ENCODE results near the gene SLC12A3. TPM values are rescaled to one million over a fixed set of nuclear protein-coding genes. Genes with fewer than 3 reads are reported as not detected.

The SLC12A3 gene
- total and polyA plus RNA-seq, 2 of the 8 experiments (the other 6 are each of a cell fraction or from before 2014, with no cell fraction given): not detected

GRCh38 chr16:56941092-56941491 is 76.1 kb downstream of the SLC12A3 start:
- no peak overlapping the region for H3K56ac ChIP-seq (replicated peaks; ENCODE audit: insufficient read length, low read depth, low read length)
- no peak overlapping the region for H3K23ac ChIP-seq (ENCODE audit: insufficient read length)
- no peak overlapping the region for H3K4me2 ChIP-seq (ENCODE audit: insufficient read depth in 1 of 2, low read depth in 2 of 2, low read length in 2 of 2)
- peaks cover 17 to 84% (median 66%) of the 10 kb centered on the region in 4 experiments for H3K36me3 ChIP-seq (ENCODE audit: control insufficient read depth in 2 of 4, insufficient read depth in 4 of 4, low read length in 3 of 4)
- no peak overlapping the region for H3K14ac ChIP-seq (ENCODE audit: insufficient read length)
- H2AFZ ChIP-seq (ENCODE audit: low read length): no peak overlapping the region
- H2BK120ac ChIP-seq (replicated peaks; ENCODE audit: low read depth, low read length): no peak overlapping the region
- no peak overlapping the region for H3K4ac ChIP-seq (replicated peaks; ENCODE audit: insufficient read length, low read depth, low read length)
- no peak overlapping the region for H4K91ac ChIP-seq (replicated peaks; ENCODE audit: insufficient read length, low read length)
- no peak overlapping the region for H4K5ac ChIP-seq (ENCODE audit: insufficient read length, low read depth, low read length)
- 97% methylated on average over 2 of the region's 2 CpGs; no CpG with 5 or more reads in 1 of the 2 experiments for WGBS, 2 experiments (ENCODE audit: extremely low coverage in 1 of 2, insufficient coverage in 1 of 2, insufficient read length in 1 of 2, insufficient replicate concordance in 2 of 2, low coverage in 1 of 2, low lambda C conversion rate in 2 of 2, missing lambda C conversion rate in 1 of 2)
- CTCF ChIA-PET (ENCODE audit: partially characterized antibody): interaction anchor here (0.7 to 1.9 kb wide), 6 partner anchors 10 to 875 kb away, joined by 3 to 15 read pairs (median 3); no protein-coding TSS in a partner anchor
- H3K4me3 ChIP-seq (ENCODE audit: extremely low read depth in 1 of 4, insufficient read depth in 2 of 4, low read depth in 3 of 4, low read length in 4 of 4): no peak overlapping the region
- H2BK20ac ChIP-seq (ENCODE audit: low read length): no peak overlapping the region
- DNase-seq (ENCODE audit: low read depth in 1 of 2, low spot score in 2 of 2) (no peak), FAIRE-seq (no peak)
- H3K4me1 ChIP-seq (replicated peaks in 1 of 4; ENCODE audit: control insufficient read depth in 3 of 4, insufficient read depth in 4 of 4, low read length in 3 of 4): no peaks in the 10 kb centered on the region
- no peak overlapping the region for H2BK12ac ChIP-seq (ENCODE audit: low read depth, low read length)
- no peak overlapping the region for H3K9ac ChIP-seq (replicated peaks in 1 of 4; ENCODE audit: extremely low read depth in 1 of 4, low read depth in 3 of 4, low read length in 3 of 4)
- H3K27me3 ChIP-seq (replicated peaks in 1 of 4; ENCODE audit: control insufficient read depth in 3 of 4, extremely low read depth in 1 of 4, insufficient read depth in 3 of 4, low read length in 3 of 4): no peaks in the 10 kb centered on the region
- no peak overlapping the region for H2AK5ac ChIP-seq (ENCODE audit: low read depth, low read length)
- H4K8ac ChIP-seq (ENCODE audit: extremely low read depth, insufficient read depth, low read length): no peak overlapping the region
- no peak overlapping the region for H2BK5ac ChIP-seq (ENCODE audit: low read depth, low read length)
- peaks cover 2 to 3% of the 10 kb centered on the region in 2 experiments for H4K20me1 ChIP-seq (replicated peaks in 1 of 2; ENCODE audit: control insufficient read depth in 1 of 2, insufficient read depth in 2 of 2, low read length in 2 of 2)
- H2BK15ac ChIP-seq (ENCODE audit: low read length): no peak overlapping the region
- no peaks in the 10 kb centered on the region for H3K79me2 ChIP-seq (ENCODE audit: control insufficient read depth in 1 of 2, insufficient read depth in 2 of 2, low read length in 2 of 2)
- no peaks in the 10 kb centered on the region for H3K9me3 ChIP-seq (ENCODE audit: insufficient read depth in 2 of 2, low read depth in 1 of 2, low read length in 1 of 2)
- no peaks in the 10 kb centered on the region for H3K23me2 ChIP-seq (ENCODE audit: low read depth, low read length)
- H3K27ac ChIP-seq (ENCODE audit: low read depth, low read length): no peak overlapping the region
- H3K79me1 ChIP-seq (ENCODE audit: low read depth, low read length): no peaks in the 10 kb centered on the region
- no peak overlapping the region for H3K18ac ChIP-seq (ENCODE audit: extremely low read depth, low read length)
- POLR2A ChIA-PET (ENCODE audit: partially characterized antibody): interaction anchor here (1.0 to 8.0 kb wide), 4 partner anchors 7 to 67 kb away, joined by 3 to 125 read pairs (median 4); partner anchors contain the start of gene HERPUD1
- TF ChIP-seq CHD1 (IDR thresholded peaks at IDR 0.05; ENCODE audit: low read depth, low read length): no peak
- TF ChIP-seq ATF2 (IDR thresholded peaks at IDR 0.05; ENCODE audit: low read length): no peak
- TF ChIP-seq CBX5 (IDR thresholded peaks at IDR 0.05; ENCODE audit: low read depth, low read length): no peak
- TF ChIP-seq EGR1 (IDR thresholded peaks at IDR 0.05; ENCODE audit: borderline replicate concordance, low read depth, low read length): no peak
- no peak for TF ChIP-seq USF2 (IDR thresholded peaks at IDR 0.05; ENCODE audit: low read length)
- TF ChIP-seq KDM1A (IDR thresholded peaks at IDR 0.05; ENCODE audit: borderline replicate concordance, low read length): no peak
- no peak for TF ChIP-seq TCF12 (IDR thresholded peaks at IDR 0.05; ENCODE audit: low read depth, low read length)
- TF ChIP-seq KDM5A (IDR thresholded peaks at IDR 0.05; ENCODE audit: low read length): no peak
- TF ChIP-seq TAF1 (IDR thresholded peaks at IDR 0.05; ENCODE audit: low read depth, low read length): no peak
- no peak for TF ChIP-seq FOSL1 (IDR thresholded peaks at IDR 0.05; ENCODE audit: insufficient read depth, low read depth, low read length)
- no peak for TF ChIP-seq RAD21 (IDR thresholded peaks at IDR 0.05 in 1 of 2, conservative IDR thresholded peaks at IDR 0.05 in 1 of 2; ENCODE audit: low read depth in 2 of 2, low read length in 2 of 2)

All from H1 (cell line).